Transverse colon (tissue), 4 donors: Measurements from ENCODE around the gene KCNIP3. TPM values are rescaled to one million over a fixed set of nuclear protein-coding genes. Genes with fewer than 3 reads are reported as not detected.

Experiments used
- DNase-seq: peaks from one replicate; pipeline ENCODE4 v3.0.0-alpha.2; 2019
- H3K27ac ChIP-seq, 4 donors: fragments of 200-600 bp; sonication (generic); 2 replicates each; pipeline ENCODE4 v1.5.1; 2016 to 2018; ENCODE audit warnings: inconsistent platforms in 4 of 4
- H3K27me3 ChIP-seq: fragments of 200-600 bp; sonication (generic); 2 replicates; pipeline ENCODE4 v1.5.1; 2017; ENCODE audit warnings: inconsistent platforms
- H3K36me3 ChIP-seq, 4 donors: fragments of 200-600 bp; sonication (generic); 2 replicates each; pipeline ENCODE4 v1.5.1; 2017 to 2019; ENCODE audit warnings: inconsistent platforms in 4 of 4
- H3K4me1 ChIP-seq, 4 donors: fragments of 200-600 bp; sonication (generic); 2 replicates each; pipeline ENCODE4 v1.5.1; 2017 to 2020; ENCODE audit warnings: inconsistent platforms in 4 of 4
- H3K4me3 ChIP-seq, 4 donors: fragments of 200-600 bp; sonication (generic); 1 replicate in 1 of 4; 2 replicates in 3 of 4; pipeline versions ENCODE4 v1.5.1 to v1.6.1; 2017 to 2019; ENCODE audit warnings: inconsistent platforms in 4 of 4
- H3K9me3 ChIP-seq, 2 donors: fragments of 200-600 bp; sonication (generic); 2 replicates each; pipeline ENCODE4 v1.5.1; 2017 to 2019; ENCODE audit warnings: inconsistent platforms in 2 of 2
- EP300 ChIP-seq: sonication (generic); formaldehyde crosslinking; IDR thresholded peaks from one replicate; pipeline ENCODE4 v1.6.1; 2017; ENCODE audit warnings: antibody characterized with exemption, low read depth
- POLR2A ChIP-seq: fragments of 450-650 bp; IDR thresholded peaks from one replicate; pipeline ENCODE4 v1.6.1; 2016; ENCODE audit warnings: antibody characterized with exemption, mild to moderate bottlenecking, moderate library complexity
- POLR2AphosphoS5 ChIP-seq, 3 donors: sonication (generic); formaldehyde crosslinking; IDR thresholded peaks; one replicate each; pipeline ENCODE4 v1.6.1; 2016; ENCODE audit warnings: antibody characterized with exemption in 3 of 3
- WGBS, 2 donors: methylation state at CpG; one replicate each; pipeline ENCODE4 v1.1.5; 2018; ENCODE audit warnings: low coverage in 1 of 2; 5-methylcytosine and 5-hydroxymethylcytosine counted together
- in situ Hi-C, 4 donors: fragments of 200-750 bp; cut with MboI; loops; one replicate each; pipeline versions ENCODE4 v1.15.0 to v1.15.1; 2017; ENCODE audit warnings: low sequenced_read_pairs in 3 of 4, low pct_ligation_motif_present in 1 of 4, low pct_unique_long_range_greater_than_20kb in 1 of 4
- intact Hi-C: fragments of 100-400 bp; cut with DNase I; formaldehyde crosslinking; loops from one replicate; pipeline ENCODE4 v1.15.1; 2023; ENCODE audit warnings: low total_unique reads
- total RNA-seq, 4 donors: library from RNA; depleted of rRNA; stranded (reverse); fragments of >200 nt; gene quantifications; one replicate each; pipeline ENCODE4 v1.1.0, GENCODE V29; 2016
- TF ChIP-seq, protein P1 (sequence below), 5 experiments: fragments of 200-600 bp in 3 of 5; fragments of 450-650 bp in 2 of 5; sonication (generic) in 3 of 5; IDR thresholded peaks; 1 replicate in 2 of 5; 2 replicates in 3 of 5; pipeline ENCODE4 v1.5.1; 2016 to 2017; ENCODE audit warnings: antibody characterized with exemption in 5 of 5, inconsistent platforms in 3 of 5, mild to moderate bottlenecking in 2 of 5, moderate library complexity in 1 of 5

Gene KCNIP3
- total RNA-seq, 4 donors from 2014 or later: 1.8 to 4.0 (median 2.2) TPM

DNA sequence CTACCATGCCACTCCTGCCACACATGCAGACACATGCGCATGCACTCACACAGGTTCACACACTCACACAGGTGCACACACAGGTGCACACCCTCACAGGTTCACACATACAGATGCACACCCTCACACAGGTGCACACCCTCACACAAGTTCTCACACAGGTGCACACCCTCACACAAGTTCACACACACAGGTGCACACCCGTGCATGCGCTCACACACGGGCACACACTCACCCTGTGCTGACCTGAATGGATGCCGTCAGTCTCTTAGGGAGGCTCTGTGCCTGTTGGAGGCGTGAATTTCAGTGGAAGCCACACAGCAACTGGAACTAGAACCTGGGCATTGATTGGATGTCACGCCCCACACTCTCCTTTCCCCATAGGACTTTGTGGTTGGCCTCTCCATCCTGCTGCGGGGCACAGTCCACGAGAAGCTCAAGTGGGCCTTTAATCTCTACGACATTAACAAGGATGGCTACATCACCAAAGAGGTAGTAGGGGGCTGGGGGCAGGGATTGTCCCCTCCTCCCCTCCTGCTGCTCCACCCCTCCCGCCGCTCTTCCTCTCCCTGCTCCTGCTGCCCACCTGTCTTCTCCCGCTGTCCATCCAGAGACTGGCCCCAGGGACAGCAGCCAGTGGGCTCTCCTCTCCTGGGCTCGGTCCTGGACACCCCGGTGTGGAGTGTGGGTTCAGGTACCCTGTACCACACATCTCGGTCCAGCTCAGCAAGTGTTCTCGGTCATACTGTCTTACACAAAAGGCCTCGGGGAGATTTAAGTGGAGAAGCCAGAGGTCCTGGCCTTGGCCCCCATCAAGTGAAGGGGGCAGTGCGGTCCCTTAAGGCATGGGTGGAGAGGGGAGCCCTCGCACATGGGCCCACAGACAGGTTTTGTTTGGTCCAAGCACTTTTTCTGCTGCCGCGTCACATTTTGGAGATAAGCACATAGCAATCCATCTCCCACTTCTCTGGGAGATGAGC, 84.4 kb downstream of the KCNIP3 start:
- DNase-seq: no peak
- in situ Hi-C loops: no loop called here
- 83 to 84% methylated on average over 4 to 22 of the region's 22 CpGs for WGBS, 2 donors
- no peak for TF ChIP-seq POLR2AphosphoS5 (IDR thresholded peaks at IDR 0.05)
- no peak for TF ChIP-seq EP300
- TF ChIP-seq, protein P1, sequence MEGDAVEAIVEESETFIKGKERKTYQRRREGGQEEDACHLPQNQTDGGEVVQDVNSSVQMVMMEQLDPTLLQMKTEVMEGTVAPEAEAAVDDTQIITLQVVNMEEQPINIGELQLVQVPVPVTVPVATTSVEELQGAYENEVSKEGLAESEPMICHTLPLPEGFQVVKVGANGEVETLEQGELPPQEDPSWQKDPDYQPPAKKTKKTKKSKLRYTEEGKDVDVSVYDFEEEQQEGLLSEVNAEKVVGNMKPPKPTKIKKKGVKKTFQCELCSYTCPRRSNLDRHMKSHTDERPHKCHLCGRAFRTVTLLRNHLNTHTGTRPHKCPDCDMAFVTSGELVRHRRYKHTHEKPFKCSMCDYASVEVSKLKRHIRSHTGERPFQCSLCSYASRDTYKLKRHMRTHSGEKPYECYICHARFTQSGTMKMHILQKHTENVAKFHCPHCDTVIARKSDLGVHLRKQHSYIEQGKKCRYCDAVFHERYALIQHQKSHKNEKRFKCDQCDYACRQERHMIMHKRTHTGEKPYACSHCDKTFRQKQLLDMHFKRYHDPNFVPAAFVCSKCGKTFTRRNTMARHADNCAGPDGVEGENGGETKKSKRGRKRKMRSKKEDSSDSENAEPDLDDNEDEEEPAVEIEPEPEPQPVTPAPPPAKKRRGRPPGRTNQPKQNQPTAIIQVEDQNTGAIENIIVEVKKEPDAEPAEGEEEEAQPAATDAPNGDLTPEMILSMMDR (IDR thresholded peaks at IDR 0.05): no peak
- TF ChIP-seq POLR2A: no peak
- Histone ChIP-seq H3K4me3 (no peak overlapping the region), H3K27ac (no peak overlapping the region), H3K27me3 (no peaks in the 10 kb centered on the region), H3K4me1 (peaks cover 10 to 17% (median 15%) of the 10 kb centered on the region in 4 donors), H3K9me3 (no peaks in the 10 kb centered on the region), H3K36me3 (no peaks in the 10 kb centered on the region)
- intact Hi-C loops: no loop called here

DNA sequence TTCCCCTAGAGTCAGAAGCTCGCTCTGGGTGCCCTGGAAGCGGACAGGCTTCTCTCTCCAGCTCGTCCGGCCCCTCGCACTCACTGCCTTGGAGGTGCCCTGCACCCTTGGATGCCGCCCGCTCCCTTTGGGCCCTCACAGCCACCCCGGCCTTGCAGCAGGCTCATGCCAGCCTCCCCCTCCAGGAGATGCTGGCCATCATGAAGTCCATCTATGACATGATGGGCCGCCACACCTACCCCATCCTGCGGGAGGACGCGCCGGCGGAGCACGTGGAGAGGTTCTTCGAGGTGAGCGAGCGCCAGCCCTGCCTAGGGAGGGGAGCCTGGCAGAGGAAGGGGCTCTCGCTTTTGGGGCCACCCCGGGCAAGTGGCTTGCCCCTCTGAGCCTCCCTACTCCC, 85.0 kb downstream of the KCNIP3 start:
- Histone ChIP-seq H3K36me3 (no peaks in the 10 kb centered on the region), H3K9me3 (no peaks in the 10 kb centered on the region), H3K27ac (no peak overlapping the region), H3K27me3 (no peaks in the 10 kb centered on the region), H3K4me1 (peaks cover 10 to 17% (median 15%) of the 10 kb centered on the region in 4 donors), H3K4me3 (no peak overlapping the region)
- TF ChIP-seq POLR2AphosphoS5 (IDR thresholded peaks at IDR 0.05): no peak
- intact Hi-C loops: no loop called here
- DNase-seq: no peak
- in situ Hi-C loops: no loop called here
- 97% methylated on average over 18 of the region's 20 CpGs; no CpG with 5 or more reads in 1 of the 2 donors for WGBS, 2 donors

DNA sequence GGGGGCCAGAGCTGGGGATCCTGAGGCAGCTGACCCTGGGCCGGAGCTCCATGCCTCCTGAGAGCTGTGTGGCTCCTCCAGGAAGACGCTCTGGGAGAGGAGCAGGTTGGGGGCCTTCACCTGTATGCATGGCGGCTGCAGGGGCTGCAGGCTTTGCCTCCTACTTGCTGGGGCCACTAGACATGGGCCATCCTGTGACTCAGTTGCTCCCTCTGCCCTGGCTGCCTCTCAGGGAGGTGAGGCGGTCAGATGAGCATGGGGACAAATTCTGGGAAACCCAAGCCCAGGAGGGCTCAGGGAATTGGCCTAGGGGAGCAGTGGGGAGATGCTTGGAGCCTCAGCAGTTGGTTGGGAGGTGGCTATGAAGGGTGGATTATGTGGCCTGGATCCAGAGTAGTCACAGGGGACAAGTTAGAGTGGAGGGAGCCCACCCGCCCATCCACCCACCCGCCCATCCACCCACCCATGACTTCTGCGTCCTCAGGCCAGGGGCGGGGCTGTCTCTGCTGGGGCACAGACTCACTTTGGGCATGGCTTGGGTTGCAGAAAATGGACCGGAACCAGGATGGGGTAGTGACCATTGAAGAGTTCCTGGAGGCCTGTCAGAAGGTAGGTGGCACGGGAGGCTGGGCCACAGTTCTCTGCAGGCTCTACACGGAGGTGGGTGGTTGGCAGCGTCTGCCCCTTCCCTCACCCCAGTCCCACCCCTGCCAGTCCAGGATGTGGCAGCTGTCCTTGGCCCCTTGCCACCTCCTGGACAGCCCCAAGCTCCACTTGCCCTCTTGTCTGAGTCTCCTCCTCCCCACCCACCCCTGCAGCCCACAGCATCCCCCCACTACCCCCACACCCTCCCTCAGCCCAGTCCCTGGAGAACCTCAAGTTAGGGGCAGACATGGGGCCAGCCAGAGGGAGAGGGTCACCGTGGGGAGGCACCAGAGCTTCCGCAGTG, 85.8 kb downstream of the KCNIP3 start:
- TF ChIP-seq POLR2A (no peak), EP300 (no peak), POLR2AphosphoS5 (IDR thresholded peaks at IDR 0.05) (no peak)
- TF ChIP-seq, protein P1 (IDR thresholded peaks at IDR 0.05): no peak
- no peaks in the 10 kb centered on the region for H3K36me3 ChIP-seq
- in situ Hi-C loops: no loop called here
- no peaks in the 10 kb centered on the region for H3K27me3 ChIP-seq
- WGBS, 2 donors: 85% methylated on average over 7 of the region's 14 CpGs; no CpG with 5 or more reads in 1 of the 2 donors
- DNase-seq: no peak
- H3K4me3 ChIP-seq: no peak overlapping the region
- intact Hi-C loops: no loop called here
- no peaks in the 10 kb centered on the region for H3K9me3 ChIP-seq
- peaks cover 10 to 17% (median 15%) of the 10 kb centered on the region in 4 donors for H3K4me1 ChIP-seq
- no peak overlapping the region for H3K27ac ChIP-seq

DNA sequence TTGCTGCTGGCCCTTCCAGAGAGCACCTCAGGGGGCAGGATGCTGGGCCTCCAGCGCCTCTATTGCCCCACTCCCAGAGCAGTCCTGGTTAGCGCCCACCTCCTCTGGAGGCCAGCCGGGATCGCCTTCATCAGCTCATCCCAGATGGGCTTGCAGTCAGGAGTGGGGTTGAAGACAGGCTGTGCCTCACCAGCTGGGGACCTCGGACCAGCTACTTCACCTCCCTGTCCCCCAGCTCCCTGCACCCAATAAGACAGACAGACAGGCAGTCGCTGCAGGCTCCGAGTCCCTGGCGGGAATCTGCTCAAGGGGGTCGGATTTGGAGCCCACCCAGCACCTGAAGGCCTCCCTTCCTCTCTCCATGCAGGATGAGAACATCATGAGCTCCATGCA, 86.5 kb downstream of the KCNIP3 start:
- H3K27me3 ChIP-seq: no peaks in the 10 kb centered on the region
- no peak for TF ChIP-seq POLR2AphosphoS5 (IDR thresholded peaks at IDR 0.05)
- TF ChIP-seq, protein P1 (IDR thresholded peaks at IDR 0.05): no peak
- no peak for TF ChIP-seq EP300
- no peak for TF ChIP-seq POLR2A
- in situ Hi-C loops (no loop called here), intact Hi-C loops (no loop called here)
- WGBS, 2 donors: 86% methylated on average over 7 of the region's 9 CpGs; no CpG with 5 or more reads in 1 of the 2 donors
- H3K27ac ChIP-seq: no peak overlapping the region
- H3K9me3 ChIP-seq: no peaks in the 10 kb centered on the region
- no peak overlapping the region for H3K4me3 ChIP-seq
- peaks cover 10 to 17% (median 15%) of the 10 kb centered on the region in 4 donors for H3K4me1 ChIP-seq
- H3K36me3 ChIP-seq: no peaks in the 10 kb centered on the region
- no peak for DNase-seq
